Activated CD4-positive, alpha-beta memory T cell treated with anti-CD3 and anti-CD28 coated beads for 36 hours (primary cell): Measurements from ENCODE around the gene FAM163A. TPM values are rescaled to one million over a fixed set of nuclear protein-coding genes. Genes with fewer than 3 reads are reported as not detected.
"Not testable (repeated sequence)": the region's sequence is repeated elsewhere in the genome, so short reads cannot be mapped to it uniquely, and the experiment has no call there.

Experiments used
- CTCF ChIA-PET: fragments of 350-600 bp; sonication (Branson Sonifier 250); formaldehyde crosslinking; loops from one replicate; lab custom pipeline; 2021; ENCODE audit warnings: antibody characterized with exemption, inconsistent platforms; lab: Charles Lee
- POLR2A ChIA-PET: fragments of 350-600 bp; sonication (Branson Sonifier 250); formaldehyde crosslinking; loops from one replicate; lab custom pipeline; 2021; ENCODE audit warnings: antibody characterized with exemption; lab: Charles Lee
- DNase-seq: peaks from one replicate; pipeline ENCODE4 v3.0.0-alpha.2; 2020
- H3K27ac Mint-ChIP-seq: one replicate; pipeline ENCODE4 v1.8.0; 2021; ENCODE audit warnings: mixed read lengths
- H3K27me3 Mint-ChIP-seq: one replicate; pipeline ENCODE4 v1.8.0; 2021; ENCODE audit warnings: mixed read lengths
- H3K36me3 Mint-ChIP-seq: one replicate; pipeline ENCODE4 v1.8.0; 2021; ENCODE audit warnings: mixed read lengths
- H3K4me1 Mint-ChIP-seq: one replicate; pipeline ENCODE4 v1.8.0; 2021; ENCODE audit warnings: low read depth, mixed read lengths
- H3K4me3 Mint-ChIP-seq: one replicate; pipeline ENCODE4 v1.8.0; 2021; ENCODE audit warnings: mild to moderate bottlenecking, mixed read lengths
- H3K9me3 Mint-ChIP-seq: one replicate; pipeline ENCODE4 v1.8.0; 2021; ENCODE audit warnings: mixed read lengths
- intact Hi-C: fragments of 100-400 bp; cut with micrococcal nuclease; formaldehyde crosslinking; loops from one replicate; pipeline ENCODE4 v1.15.1; 2023
- total RNA-seq, 2 experiments: library from RNA; stranded (reverse); gene quantifications; one replicate each; pipeline ENCODE4 v1.2.3, GENCODE V29; 2021

FAM163A gene
- not detected for total RNA-seq

DNA sequence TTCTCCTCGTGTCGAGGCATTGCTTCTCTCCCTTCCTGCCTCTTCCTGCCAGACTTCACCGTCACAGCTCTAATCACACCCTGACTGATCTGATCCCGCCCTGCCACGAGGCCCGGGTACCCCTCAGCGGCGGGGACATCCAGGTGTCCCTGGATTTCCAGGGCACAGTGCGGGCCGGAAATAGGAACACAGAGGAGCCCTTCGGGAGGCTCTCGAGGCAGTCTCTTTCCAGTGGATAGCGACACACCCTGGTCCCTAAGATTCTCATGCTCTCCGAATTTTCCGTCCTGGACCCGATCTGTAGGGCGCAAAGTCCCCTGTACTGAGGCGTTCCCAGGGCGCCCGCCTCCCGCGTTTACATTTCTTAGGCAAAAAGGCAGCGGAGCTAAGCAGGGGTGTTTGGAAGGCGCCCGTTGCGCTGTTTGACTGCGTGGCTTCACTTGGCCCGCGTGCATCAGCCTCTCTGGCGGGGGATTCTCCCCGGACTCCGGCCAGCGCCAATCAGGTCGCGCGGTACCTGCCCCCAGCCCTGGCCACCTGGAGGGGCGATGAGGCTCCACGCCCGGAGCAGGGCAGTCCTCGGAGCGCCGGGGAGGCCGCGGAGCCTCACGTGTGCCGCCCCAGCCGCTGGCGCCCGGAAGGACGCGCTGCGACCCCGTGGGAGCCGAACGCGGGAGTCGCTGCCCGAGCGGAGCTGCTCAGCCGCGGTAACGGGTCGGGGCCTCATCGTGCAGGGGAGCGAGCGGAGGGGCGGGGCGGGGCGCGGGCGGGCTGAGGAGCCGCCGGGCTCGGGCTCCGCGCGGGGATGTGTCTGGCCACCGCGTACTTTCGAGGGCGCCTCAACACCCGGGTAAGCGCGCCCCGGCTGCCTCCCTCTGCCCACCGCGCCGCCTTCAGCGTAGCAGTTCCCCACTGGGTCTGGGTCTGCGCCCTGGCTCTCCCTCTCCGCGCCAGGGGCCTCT is at the start of gene FAM163A:
Gene FAM163A (plus strand): TSS at position 575 of the 962 bp plus-strand sequence. CDS start 69,807 bp downstream, outside the sequence.
- CTCF ChIA-PET: interaction anchor here (0.7 to 1.1 kb wide), 4 partner anchors 37 to 72 kb away, joined by 3 to 5 read pairs (median 4); no protein-coding TSS in a partner anchor
- intact Hi-C loops: no loop called here
- DNase-seq: peak; percentile 17
- H3K27me3 Mint-ChIP-seq: peaks cover 49% of the 10 kb centered on the region
- H3K27ac Mint-ChIP-seq: no peak within 1 kb of the TSS
- no peaks in the 10 kb centered on the region for H3K36me3 Mint-ChIP-seq
- peak within 1 kb of the TSS; percentile 17 for H3K4me3 Mint-ChIP-seq
- H3K4me1 Mint-ChIP-seq: peaks cover 9% of the 10 kb centered on the region
- POLR2A ChIA-PET: no interaction called here
- H3K9me3 Mint-ChIP-seq: no peaks in the 10 kb centered on the region

DNA sequence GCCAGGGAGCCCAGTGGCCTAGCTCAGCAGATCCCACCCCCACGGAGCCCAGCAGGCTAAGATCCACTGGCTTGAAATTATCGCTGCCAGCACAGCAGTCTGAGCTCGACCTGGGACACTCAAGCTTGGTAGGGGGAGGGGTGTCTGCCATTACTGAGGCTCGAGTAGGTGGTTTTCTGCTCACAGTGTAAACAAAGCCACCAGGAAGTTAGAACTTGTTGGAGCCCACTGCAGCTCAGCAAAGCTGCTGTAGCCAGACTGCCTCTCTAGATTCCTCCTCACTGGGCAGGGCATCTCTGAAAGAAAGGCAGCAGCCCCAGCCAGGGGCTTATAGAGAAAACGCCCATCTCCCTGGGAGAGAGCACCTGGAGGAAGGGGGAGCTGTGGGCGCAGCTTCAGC is 48.6 kb upstream of the FAM163A start:
- H3K9me3 Mint-ChIP-seq, POLR2A ChIA-PET, H3K27ac Mint-ChIP-seq, DNase-seq, H3K4me3 Mint-ChIP-seq, CTCF ChIA-PET, H3K4me1 Mint-ChIP-seq, H3K36me3 Mint-ChIP-seq, intact Hi-C loops: not testable (repeated sequence)
- peaks cover 15% of the 10 kb centered on the region for H3K27me3 Mint-ChIP-seq

DNA sequence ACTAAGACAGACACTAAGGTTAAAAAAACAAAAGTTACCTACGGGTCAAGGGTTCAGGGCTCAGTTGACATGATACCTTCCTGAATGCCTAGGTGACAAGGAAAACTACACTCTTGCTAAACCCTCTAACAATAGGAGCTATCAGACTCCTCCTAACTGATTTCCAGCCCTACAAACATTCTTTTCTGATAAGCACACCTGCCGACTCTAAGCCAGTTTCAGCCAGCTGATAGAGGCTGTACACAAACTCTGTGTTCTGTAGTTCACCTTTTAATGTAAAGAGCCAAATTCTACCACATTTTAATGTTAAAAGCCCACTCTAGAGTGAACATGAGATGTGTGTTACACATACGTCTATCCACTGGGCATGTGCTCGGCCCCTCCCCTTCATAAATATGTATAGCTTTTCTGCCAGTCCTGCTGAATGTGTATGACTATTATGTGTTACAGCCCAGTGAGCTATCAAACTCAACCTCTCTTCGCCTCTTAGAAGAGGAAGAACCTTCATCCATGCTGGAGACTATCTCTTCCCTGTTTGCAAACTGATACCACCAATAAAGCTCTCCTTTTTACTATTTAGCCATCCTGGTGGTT is 40.0 kb upstream of the FAM163A start:
- peaks cover 2% of the 10 kb centered on the region for H3K9me3 Mint-ChIP-seq
- intact Hi-C loops: no loop called here
- no peaks in the 10 kb centered on the region for H3K27me3 Mint-ChIP-seq
- peaks cover 2% of the 10 kb centered on the region for H3K4me1 Mint-ChIP-seq
- no peak for DNase-seq
- POLR2A ChIA-PET: no interaction called here
- H3K36me3 Mint-ChIP-seq: no peaks in the 10 kb centered on the region
- CTCF ChIA-PET: interaction anchor here (0.9 to 17.2 kb wide), 2 partner anchors 109 to 476 kb away, joined by 3 to 774 read pairs; no protein-coding TSS in a partner anchor
- no peak overlapping the region for H3K4me3 Mint-ChIP-seq
- H3K27ac Mint-ChIP-seq: no peak overlapping the region

DNA sequence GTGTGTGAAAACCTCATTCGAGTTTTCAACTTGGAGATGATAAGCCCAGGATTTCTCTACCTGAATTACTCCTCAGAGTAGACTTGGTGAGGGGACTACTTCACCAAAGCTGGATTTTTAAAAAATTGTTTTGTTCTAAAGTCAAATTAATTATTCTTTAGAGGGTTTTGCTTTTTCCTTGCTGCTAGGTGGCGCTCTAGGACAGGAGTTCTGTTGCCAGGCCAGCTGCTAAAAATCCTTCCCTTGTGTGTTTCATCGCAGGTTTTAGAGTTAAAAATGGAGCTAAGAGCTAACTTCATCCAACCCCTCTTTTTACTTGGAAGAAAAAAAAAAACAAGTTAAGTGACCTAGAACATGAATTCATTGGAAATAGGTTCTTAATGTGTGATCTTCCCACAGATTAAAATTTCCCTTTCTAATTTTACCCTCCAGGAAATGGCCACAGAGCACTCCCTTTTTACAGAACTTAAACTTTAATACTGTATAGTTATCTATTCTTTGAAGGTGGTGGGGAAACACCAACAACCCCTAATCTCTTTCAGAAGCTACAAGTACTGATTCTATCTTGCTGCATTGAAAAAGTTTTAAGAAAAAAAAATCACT is 36.7 kb upstream of the FAM163A start:
- ChIA-PET POLR2A (interaction anchor here (1.3 kb wide), 2 partner anchors 103 to 108 kb away, joined by 4 to 6 read pairs; no protein-coding TSS in a partner anchor), CTCF (interaction anchor here (0.6 to 17.2 kb wide), 36 partner anchors 9 to 775 kb away, joined by 3 to 774 read pairs (median 4); no protein-coding TSS in a partner anchor)
- Mint-ChIP-seq H3K27me3 (no peaks in the 10 kb centered on the region), H3K27ac (no peak overlapping the region), H3K4me3 (no peak overlapping the region), H3K4me1 (peaks cover 19% of the 10 kb centered on the region), H3K36me3 (no peaks in the 10 kb centered on the region), H3K9me3 (no peaks in the 10 kb centered on the region)
- intact Hi-C loops: loop anchor here (1.0 to 2.0 kb wide), 3 partner anchors 104 to 472 kb away; no protein-coding TSS in a partner anchor
- DNase-seq: peak; percentile 73

DNA sequence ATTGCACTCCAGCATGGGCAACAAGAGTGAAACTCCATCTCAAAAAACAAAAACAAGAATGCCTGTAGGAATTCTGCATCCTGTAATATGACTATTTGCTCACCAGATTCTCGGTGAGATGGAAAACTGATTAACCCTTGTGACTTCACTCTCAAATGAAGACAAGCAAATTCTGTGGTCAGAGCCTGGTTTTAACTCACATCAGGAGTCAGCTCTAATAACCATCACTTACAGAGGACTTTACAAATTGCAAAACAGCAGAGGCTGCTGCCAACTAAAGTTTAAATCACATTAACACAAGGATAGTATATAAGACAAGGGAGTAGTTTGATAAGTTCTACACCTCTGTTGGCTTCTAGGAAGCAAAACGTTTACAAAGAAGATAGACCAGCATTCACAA is 35.7 kb upstream of the FAM163A start:
- DNase-seq: no peak
- CTCF ChIA-PET: interaction anchor here (1.2 to 17.2 kb wide), 5 partner anchors 16 to 169 kb away, joined by 4 to 774 read pairs (median 6); no protein-coding TSS in a partner anchor
- Mint-ChIP-seq H3K4me1 (peaks cover 19% of the 10 kb centered on the region), H3K27me3 (peaks cover 3% of the 10 kb centered on the region), H3K9me3 (no peaks in the 10 kb centered on the region), H3K4me3 (no peak overlapping the region), H3K36me3 (no peaks in the 10 kb centered on the region), H3K27ac (no peak overlapping the region)
- POLR2A ChIA-PET: no interaction called here
- intact Hi-C loops: loop anchor here (2.0 kb wide), 1 partner anchor 471 kb away; no protein-coding TSS in a partner anchor

DNA sequence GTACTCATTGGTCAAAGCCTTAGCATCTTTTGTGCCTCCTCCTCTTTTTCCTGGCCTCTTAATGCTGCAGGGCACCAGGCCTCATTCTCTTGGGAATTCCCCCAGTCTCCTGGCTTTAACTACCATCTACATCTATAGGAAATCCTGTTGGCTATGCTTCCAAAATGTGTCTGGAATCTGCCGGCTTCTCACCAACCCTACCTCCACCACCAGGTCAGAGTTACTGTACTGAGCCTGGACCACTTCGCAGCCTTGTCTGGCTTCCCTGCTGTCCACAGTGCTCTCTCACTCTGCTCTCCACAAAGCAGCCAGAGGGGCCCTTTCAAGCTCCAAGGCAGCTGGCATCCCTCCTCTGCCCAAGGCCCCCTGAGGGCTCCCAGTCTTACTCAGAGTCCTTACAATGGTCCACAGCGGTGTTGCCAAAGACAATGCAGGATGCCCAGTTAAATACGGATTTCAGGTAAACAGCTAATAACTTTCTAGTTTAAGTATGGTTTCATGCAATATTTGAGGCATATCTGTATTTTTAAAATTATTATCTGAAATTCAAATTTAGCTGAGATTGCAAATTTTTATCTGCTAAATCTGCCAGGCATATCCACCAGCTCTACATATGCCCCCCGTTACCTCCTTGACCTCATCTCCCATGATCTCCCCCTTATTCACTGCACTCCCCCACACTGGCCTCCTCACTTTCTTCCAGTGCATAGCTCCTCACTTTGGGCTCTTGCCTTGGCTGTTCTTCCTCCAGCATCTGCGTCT is 34.5 kb upstream of the FAM163A start:
- H3K9me3 Mint-ChIP-seq: peaks cover 7% of the 10 kb centered on the region
- no peak for DNase-seq
- H3K4me1 Mint-ChIP-seq: peaks cover 19% of the 10 kb centered on the region
- intact Hi-C loops: no loop called here
- peaks cover 3% of the 10 kb centered on the region for H3K27me3 Mint-ChIP-seq
- peaks cover 2% of the 10 kb centered on the region for H3K36me3 Mint-ChIP-seq
- no peak overlapping the region for H3K4me3 Mint-ChIP-seq
- CTCF ChIA-PET: interaction anchor here (0.6 to 17.2 kb wide), 2 partner anchors 19 to 104 kb away, joined by 3 to 774 read pairs; no protein-coding TSS in a partner anchor
- no peak overlapping the region for H3K27ac Mint-ChIP-seq
- POLR2A ChIA-PET: interaction anchor here (1.6 kb wide), 1 partner anchor 106 kb away, joined by 4 read pairs; no protein-coding TSS in a partner anchor

DNA sequence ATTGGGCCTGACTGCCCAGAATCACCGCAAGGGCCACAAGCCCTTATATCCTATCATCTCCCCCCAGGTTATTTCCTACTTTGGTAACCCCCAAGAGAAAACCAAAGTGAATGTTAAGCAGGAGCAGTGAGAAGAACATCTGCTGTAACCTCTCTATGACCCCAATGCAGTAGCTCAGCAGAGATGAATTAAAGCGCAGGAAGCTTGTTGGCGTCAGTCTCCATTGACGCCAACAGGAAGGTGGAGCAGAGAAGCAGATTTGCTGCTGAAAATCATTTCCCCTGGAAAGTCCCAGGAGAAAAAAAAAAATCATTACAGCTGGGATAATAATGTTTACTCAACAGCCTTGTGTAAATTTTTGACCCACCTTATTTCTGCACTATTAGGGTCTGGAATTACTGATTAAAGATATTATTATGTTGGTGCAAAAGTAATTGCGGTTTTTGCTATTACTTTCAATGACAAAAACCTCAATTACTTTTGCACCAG is 33.2 kb upstream of the FAM163A start:
- H3K4me1 Mint-ChIP-seq: peaks cover 19% of the 10 kb centered on the region
- peaks cover 3% of the 10 kb centered on the region for H3K27me3 Mint-ChIP-seq
- CTCF ChIA-PET: interaction anchor here (0.6 to 17.2 kb wide), 5 partner anchors 17 to 469 kb away, joined by 3 to 774 read pairs (median 3); no protein-coding TSS in a partner anchor
- H3K27ac Mint-ChIP-seq: peak overlapping the region; percentile 47
- H3K4me3 Mint-ChIP-seq: peak overlapping the region; percentile 3
- H3K9me3 Mint-ChIP-seq: peaks cover 18% of the 10 kb centered on the region
- DNase-seq: peak; percentile 32
- intact Hi-C loops: loop anchor here (1.0 kb wide), 1 partner anchor 100 kb away; no protein-coding TSS in a partner anchor
- POLR2A ChIA-PET: interaction anchor here (1.0 to 1.6 kb wide), 3 partner anchors 100 to 105 kb away, joined by 3 to 4 read pairs (median 3); no protein-coding TSS in a partner anchor
- H3K36me3 Mint-ChIP-seq: peaks cover 4% of the 10 kb centered on the region

DNA sequence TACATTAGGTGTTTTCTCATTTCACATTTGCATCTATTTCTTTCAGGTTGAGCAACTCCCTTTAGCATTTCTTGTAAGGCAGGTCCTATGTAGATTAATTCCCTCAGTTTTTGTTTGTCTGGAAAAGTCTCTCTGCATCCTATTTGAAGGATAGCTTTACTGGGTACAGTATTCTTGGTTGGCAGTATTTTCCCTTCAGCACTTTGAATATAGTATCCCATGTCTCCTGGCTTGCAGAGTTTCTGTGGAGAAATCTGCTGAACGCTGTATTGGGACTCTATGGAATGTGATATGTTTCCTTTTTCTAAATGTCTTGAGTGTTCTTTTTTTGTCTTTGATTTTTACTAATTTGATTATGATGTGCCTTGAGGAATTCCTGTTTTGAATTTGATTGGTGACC is 28.9 kb upstream of the FAM163A start:
- H3K36me3 Mint-ChIP-seq: peaks cover 14% of the 10 kb centered on the region
- intact Hi-C loops: no loop called here
- peaks cover 55% of the 10 kb centered on the region for H3K9me3 Mint-ChIP-seq
- no peak overlapping the region for H3K4me3 Mint-ChIP-seq
- ChIA-PET POLR2A (no interaction called here), CTCF (interaction anchor here (1.2 to 1.7 kb wide), 2 partner anchors 95 to 101 kb away, joined by 4 to 8 read pairs; no protein-coding TSS in a partner anchor)
- peaks cover 7% of the 10 kb centered on the region for H3K27me3 Mint-ChIP-seq
- no peak overlapping the region for H3K27ac Mint-ChIP-seq
- H3K4me1 Mint-ChIP-seq: peaks cover 14% of the 10 kb centered on the region
- DNase-seq: no peak

DNA sequence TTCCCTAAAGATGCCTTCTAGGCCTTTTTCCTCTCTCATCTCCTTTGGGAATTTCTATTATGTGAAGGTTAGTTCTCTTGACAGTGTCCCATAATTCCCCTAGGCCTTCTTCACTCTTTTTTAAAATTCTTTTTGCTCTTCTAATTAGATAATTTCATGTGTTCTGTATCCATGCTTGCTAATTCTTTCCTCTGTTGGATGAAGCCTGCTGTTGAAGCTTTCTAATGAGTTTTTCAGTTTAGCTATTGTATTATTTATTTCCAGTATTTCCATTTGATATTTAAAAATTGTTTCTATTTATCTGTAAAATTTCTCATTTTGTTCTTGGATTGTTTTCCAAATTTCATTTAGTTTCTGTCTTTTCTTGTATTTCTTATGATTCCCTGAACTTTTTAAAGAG is 28.5 kb upstream of the FAM163A start:
- intact Hi-C loops: no loop called here
- Mint-ChIP-seq H3K9me3 (peaks cover 60% of the 10 kb centered on the region), H3K4me3 (no peak overlapping the region), H3K27ac (no peak overlapping the region), H3K36me3 (peaks cover 14% of the 10 kb centered on the region), H3K27me3 (peaks cover 8% of the 10 kb centered on the region), H3K4me1 (peaks cover 10% of the 10 kb centered on the region)
- CTCF ChIA-PET: interaction anchor here (0.5 to 1.7 kb wide), 3 partner anchors 95 to 1270 kb away, joined by 3 to 8 read pairs (median 4); no protein-coding TSS in a partner anchor
- no peak for DNase-seq
- POLR2A ChIA-PET: no interaction called here

DNA sequence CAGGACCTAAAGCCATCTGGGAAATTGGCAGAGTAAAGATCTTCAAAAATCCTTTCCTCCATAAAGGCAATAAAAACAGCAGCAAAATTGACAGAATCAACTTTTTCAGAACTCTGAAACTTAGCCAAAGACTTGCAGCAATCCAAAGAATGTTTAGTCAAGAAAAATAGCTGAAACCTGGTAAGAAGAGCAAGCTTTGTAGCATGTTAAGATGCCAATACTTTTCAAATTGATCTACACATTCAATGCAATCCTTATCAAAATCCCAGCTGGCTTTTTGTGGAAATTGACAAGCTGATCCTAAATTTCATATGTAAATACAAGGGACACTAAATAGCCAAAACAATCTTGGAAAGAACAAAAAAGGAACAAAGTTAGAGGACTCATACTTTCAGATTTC is 23.8 kb upstream of the FAM163A start:
- Mint-ChIP-seq H3K27me3 (peaks cover 5% of the 10 kb centered on the region), H3K9me3 (peaks cover 63% of the 10 kb centered on the region), H3K27ac (no peak overlapping the region), H3K4me3 (no peak overlapping the region), H3K4me1 (no peaks in the 10 kb centered on the region), H3K36me3 (peaks cover 11% of the 10 kb centered on the region)
- intact Hi-C loops: no loop called here
- ChIA-PET CTCF (interaction anchor here (0.8 to 2.1 kb wide), 3 partner anchors 13 to 96 kb away, joined by 3 to 8 read pairs (median 3); no protein-coding TSS in a partner anchor), POLR2A (no interaction called here)
- no peak for DNase-seq
